ENCODE measurements around the gene CCDC181. TPM values are rescaled to one million over a fixed set of nuclear protein-coding genes. Genes with fewer than 3 reads are reported as not detected.

CCDC181 gene
- polyA plus RNA-seq, 4 donors: 9.0 to 11.3 (median 10.1) TPM

Other genes with a start within 250 kb of the CCDC181 start
- 100 to 1,000 TPM in 3 of 4 donors, 10 to 100 TPM in 1; 91.8 to 152 (median 126) TPM for gene NME7, start 59.7 kb downstream of the CCDC181 start, polyA plus RNA-seq (ENCODE audit: insufficient read length in 4 of 4)
- gene BLZF1, start 59.3 kb downstream of the CCDC181 start, polyA plus RNA-seq (ENCODE audit: insufficient read length in 4 of 4): 10 to 100 TPM; 23.6 to 32.2 (median 26.8) TPM
- 10 to 100 TPM; 16.7 to 21.0 (median 17.8) TPM for gene SLC19A2, start 58.5 kb upstream of the CCDC181 start, polyA plus RNA-seq (ENCODE audit: insufficient read length in 4 of 4)
- 1 to 10 TPM; 1.9 to 3.9 (median 2.3) TPM for gene F5, start 159.0 kb upstream of the CCDC181 start, polyA plus RNA-seq (ENCODE audit: insufficient read length in 4 of 4)
- gene SELP, start 202.7 kb upstream of the CCDC181 start, polyA plus RNA-seq (ENCODE audit: insufficient read length in 4 of 4): 1 to 10 TPM; 3.6 to 8.8 (median 5.7) TPM

Measured in left renal cortex interstitium (tissue), 4 donors.